ENCODE data around the gene C2orf81.

Gene C2orf81

DNA sequence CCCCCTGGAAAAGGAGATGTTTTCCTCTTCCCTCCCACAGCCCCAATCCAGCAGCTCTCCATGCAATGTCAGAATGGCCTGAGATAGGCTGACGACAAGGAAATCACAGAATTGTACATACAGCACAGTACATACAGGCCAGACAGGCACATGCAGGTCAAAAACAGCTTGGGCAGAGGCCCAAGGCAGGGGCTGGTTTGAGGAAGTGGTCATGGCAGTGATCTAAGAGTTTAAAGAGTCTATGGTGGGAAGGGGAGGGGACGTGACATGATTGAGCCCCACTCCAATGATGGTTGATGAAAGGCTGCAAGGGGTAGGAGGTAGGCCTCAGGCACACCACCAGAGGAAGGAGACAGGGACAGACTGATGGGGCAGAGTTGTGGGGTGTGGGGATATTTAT, 45.6 kb downstream of the C2orf81 start:
- peak in 1 of 2 experiments; percentile 42 for DNase-seq (ENCODE audit: low read depth in 1 of 2, low spot score in 1 of 2)
- TF ChIP-seq POLR2AphosphoS5 (IDR thresholded peaks at IDR 0.05; ENCODE audit: low read depth) (no peak), REST (IDR thresholded peaks at IDR 0.05; ENCODE audit: insufficient replicate concordance, low read depth) (no peak), SPI1 (IDR thresholded peaks at IDR 0.05; ENCODE audit: borderline replicate concordance, low read depth) (peak; percentile 84)
- H3K27me3 ChIP-seq (ENCODE audit: insufficient read depth, poor library complexity, severe bottlenecking), result no peaks in the 10 kb centered on the region
- H3K4me3 ChIP-seq (replicated peaks; ENCODE audit: insufficient read depth, low read length), result no peak overlapping the region
- H3K27ac ChIP-seq (replicated peaks), result no peak overlapping the region

- Histone ChIP-seq H3K4me3 (replicated peaks; ENCODE audit: insufficient read depth, low read length) (no peak overlapping the region), H3K27me3 (ENCODE audit: insufficient read depth, poor library complexity, severe bottlenecking) (no peaks in the 10 kb centered on the region), H3K27ac (replicated peaks) (no peak overlapping the region)
- DNase-seq (ENCODE audit: low read depth in 1 of 2, low spot score in 1 of 2), result no peak
- TF ChIP-seq GABPA (IDR thresholded peaks at IDR 0.05; ENCODE audit: low read depth) (no peak), POLR2AphosphoS5 (IDR thresholded peaks at IDR 0.05; ENCODE audit: low read depth) (no peak)
Measured at GRCh38 chr2:74374509-74375205, 46.8 kb downstream of the C2orf81 start.

DNA sequence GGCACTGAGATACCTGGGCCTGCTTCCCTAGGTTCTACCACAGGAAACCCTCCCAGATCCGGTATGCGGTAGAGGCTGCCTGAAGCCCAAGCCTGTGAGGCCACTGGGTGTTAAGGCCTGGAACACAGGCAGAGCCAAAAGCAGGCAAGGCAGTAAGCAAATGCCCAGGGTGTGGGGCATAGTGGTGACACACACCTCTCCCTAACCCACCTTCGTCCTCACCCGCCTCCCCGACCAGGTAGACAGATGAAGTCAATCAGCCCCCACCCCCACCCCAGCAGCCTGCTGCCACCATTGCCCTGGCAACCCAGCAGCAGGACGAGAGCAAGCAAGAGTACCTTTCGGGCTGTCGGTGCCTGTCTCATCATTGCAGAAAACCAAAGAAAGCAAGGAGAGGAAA, 47.4 kb downstream of the C2orf81 start:
- DNase-seq (ENCODE audit: low read depth in 1 of 2, low spot score in 1 of 2), result no peak
- no peaks in the 10 kb centered on the region for H3K27me3 ChIP-seq (ENCODE audit: insufficient read depth, poor library complexity, severe bottlenecking)
- no peak overlapping the region for H3K27ac ChIP-seq (replicated peaks)
- H3K4me3 ChIP-seq (replicated peaks; ENCODE audit: insufficient read depth, low read length), result no peak overlapping the region
- TF ChIP-seq POLR2AphosphoS5 (IDR thresholded peaks at IDR 0.05; ENCODE audit: low read depth) (no peak), GABPA (IDR thresholded peaks at IDR 0.05; ENCODE audit: low read depth) (no peak)

DNA sequence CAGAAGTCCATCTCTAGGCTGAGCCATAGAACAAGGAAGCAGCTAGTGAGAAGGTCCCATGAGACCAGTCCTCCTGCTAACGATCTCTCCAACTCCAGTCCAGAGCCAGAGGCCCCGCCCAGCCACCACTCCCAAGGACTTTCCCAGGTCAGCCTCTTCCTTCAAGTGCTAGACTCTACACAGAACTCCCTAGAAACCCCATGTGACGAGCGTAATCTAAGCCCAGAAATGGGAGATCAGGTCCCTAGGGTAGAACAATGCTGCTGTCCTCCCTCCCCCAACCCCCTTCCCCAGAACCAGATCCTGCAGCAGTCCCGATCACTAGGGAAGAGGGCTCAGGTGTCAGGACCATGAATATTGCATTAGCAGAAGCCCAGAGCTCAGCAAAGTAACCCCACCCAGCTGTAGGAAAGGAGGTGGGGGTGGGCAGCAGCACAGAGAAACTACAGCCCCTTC, 48.2 kb downstream of the C2orf81 start:
- no peak overlapping the region for H3K4me3 ChIP-seq (replicated peaks; ENCODE audit: insufficient read depth, low read length)
- no peak for DNase-seq (ENCODE audit: low read depth in 1 of 2, low spot score in 1 of 2)
- TF ChIP-seq POLR2AphosphoS5 (IDR thresholded peaks at IDR 0.05; ENCODE audit: low read depth), result no peak
- TF ChIP-seq GABPA (IDR thresholded peaks at IDR 0.05; ENCODE audit: low read depth), result no peak
- no peak for TF ChIP-seq CTCF (IDR thresholded peaks at IDR 0.05; ENCODE audit: insufficient read depth, low read length)
- no peak for TF ChIP-seq REST (IDR thresholded peaks at IDR 0.05; ENCODE audit: insufficient replicate concordance, low read depth)
- TF ChIP-seq SPI1 (IDR thresholded peaks at IDR 0.05; ENCODE audit: borderline replicate concordance, low read depth), result no peak
- no peak overlapping the region for H3K27ac ChIP-seq (replicated peaks)
- no peaks in the 10 kb centered on the region for H3K27me3 ChIP-seq (ENCODE audit: insufficient read depth, poor library complexity, severe bottlenecking)

- Histone ChIP-seq H3K27me3 (ENCODE audit: insufficient read depth, poor library complexity, severe bottlenecking) (no peaks in the 10 kb centered on the region), H3K4me3 (replicated peaks; ENCODE audit: insufficient read depth, low read length) (no peak overlapping the region), H3K27ac (replicated peaks) (no peak overlapping the region)
- TF ChIP-seq REST (IDR thresholded peaks at IDR 0.05; ENCODE audit: insufficient replicate concordance, low read depth), result no peak
- DNase-seq (ENCODE audit: low read depth in 1 of 2, low spot score in 1 of 2), result no peak
Measured at GRCh38 chr2:74372674-74373073, 48.7 kb downstream of the C2orf81 start.

All from HL-60 (cell line).